ENCODE data around the gene MVB12B. TPM values are rescaled to one million over a fixed set of nuclear protein-coding genes. Genes with fewer than 3 reads are reported as not detected.
A peak's percentile ranks its signal among the peaks of the same experiment; 100 is the strongest.

Gene MVB12B
- total RNA-seq, 1 donor from 2014 or later: 20.2 TPM

DNA sequence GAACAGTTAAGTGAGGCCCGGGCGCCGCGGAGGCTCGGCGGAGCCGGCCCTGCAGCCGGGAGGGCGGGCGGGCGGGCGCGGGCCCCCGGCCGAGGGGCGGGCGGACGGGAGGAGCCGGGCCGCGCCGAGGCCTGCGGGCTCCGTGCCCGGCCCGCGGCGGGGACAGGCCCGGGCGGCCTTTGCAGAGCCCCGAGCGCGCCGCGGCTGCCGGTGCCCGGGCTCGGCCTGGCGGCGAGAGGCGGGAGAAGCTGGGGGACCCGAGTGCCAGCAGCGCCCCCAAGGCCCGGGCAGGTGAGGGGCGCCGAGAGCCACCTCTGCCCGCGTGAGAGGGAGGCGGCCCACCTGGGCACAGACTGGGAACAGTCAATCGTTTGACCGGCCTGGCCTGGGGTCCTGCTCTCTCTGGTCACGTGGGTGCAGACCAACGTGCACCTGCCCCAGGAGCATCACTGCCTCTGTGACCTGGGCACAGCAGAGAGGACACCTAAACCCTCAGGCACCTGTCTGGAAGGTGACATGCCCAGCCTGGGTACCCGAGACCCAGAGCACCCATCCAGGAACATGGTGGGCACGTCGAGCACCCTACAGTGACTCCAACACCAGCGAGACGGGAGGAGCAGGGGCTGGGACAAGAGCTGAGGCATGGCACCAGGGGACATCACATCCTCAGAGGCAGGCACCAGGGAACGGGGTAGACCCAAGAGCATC is 531 bp downstream of the MVB12B start:
- TF ChIP-seq CTCF (IDR thresholded peaks at IDR 0.05): no peak
- peak overlapping the region; percentile 67 for H3K4me3 Mint-ChIP-seq (ENCODE audit: unreplicated experiment)
- H3K27ac Mint-ChIP-seq (ENCODE audit: unreplicated experiment): peak overlapping the region; percentile 68
- H3K27me3 Mint-ChIP-seq (ENCODE audit: unreplicated experiment): no peaks in the 10 kb centered on the region
- no peak for DNase-seq (ENCODE audit: extremely low spot score, unreplicated experiment)
- H3K36me3 Mint-ChIP-seq (ENCODE audit: unreplicated experiment): peaks cover 8% of the 10 kb centered on the region
- H3K4me1 Mint-ChIP-seq (ENCODE audit: unreplicated experiment): peaks cover 37% of the 10 kb centered on the region
- peaks cover 7% of the 10 kb centered on the region for H3K9me3 Mint-ChIP-seq (ENCODE audit: unreplicated experiment)

- no peak for TF ChIP-seq CTCF (IDR thresholded peaks at IDR 0.05)
- DNase-seq (ENCODE audit: extremely low spot score, unreplicated experiment): no peak
- H3K36me3 Mint-ChIP-seq (ENCODE audit: unreplicated experiment): peaks cover 8% of the 10 kb centered on the region
- H3K27me3 Mint-ChIP-seq (ENCODE audit: unreplicated experiment): no peaks in the 10 kb centered on the region
- H3K9me3 Mint-ChIP-seq (ENCODE audit: unreplicated experiment): peaks cover 7% of the 10 kb centered on the region
- H3K4me3 Mint-ChIP-seq (ENCODE audit: unreplicated experiment): peak overlapping the region; percentile 67
- H3K4me1 Mint-ChIP-seq (ENCODE audit: unreplicated experiment): peaks cover 43% of the 10 kb centered on the region
- H3K27ac Mint-ChIP-seq (ENCODE audit: unreplicated experiment): peak overlapping the region; percentile 68
Observed at GRCh38 chr9:126327714-126328185, 1.1 kb downstream of the MVB12B start.

DNA sequence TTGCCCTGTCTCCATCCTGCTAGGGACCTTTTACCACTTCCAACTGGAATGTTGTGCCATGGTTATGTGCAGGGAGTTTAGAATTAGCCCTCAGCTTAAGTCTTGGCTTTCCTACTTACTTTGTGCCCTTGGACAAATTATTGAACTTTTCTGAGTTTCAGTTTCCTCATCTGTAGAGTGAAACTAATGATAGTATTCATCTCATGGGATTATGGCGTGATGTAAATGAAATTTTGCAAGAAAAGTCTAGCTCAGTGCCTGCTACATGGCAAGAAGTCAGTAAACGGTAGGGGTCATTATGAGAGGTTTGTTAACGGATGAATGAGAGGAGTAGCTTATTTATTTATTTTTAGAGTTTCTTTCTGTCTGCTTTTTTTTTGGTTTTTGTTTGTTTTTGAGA is 1.8 kb downstream of the MVB12B start:
- H3K27ac Mint-ChIP-seq (ENCODE audit: unreplicated experiment): no peak overlapping the region
- H3K27me3 Mint-ChIP-seq (ENCODE audit: unreplicated experiment): no peaks in the 10 kb centered on the region
- no peak for DNase-seq (ENCODE audit: extremely low spot score, unreplicated experiment)
- H3K9me3 Mint-ChIP-seq (ENCODE audit: unreplicated experiment): peaks cover 7% of the 10 kb centered on the region
- peaks cover 45% of the 10 kb centered on the region for H3K4me1 Mint-ChIP-seq (ENCODE audit: unreplicated experiment)
- H3K36me3 Mint-ChIP-seq (ENCODE audit: unreplicated experiment): peaks cover 8% of the 10 kb centered on the region
- TF ChIP-seq CTCF (IDR thresholded peaks at IDR 0.05): no peak
- H3K4me3 Mint-ChIP-seq (ENCODE audit: unreplicated experiment): peak overlapping the region; percentile 67

DNA sequence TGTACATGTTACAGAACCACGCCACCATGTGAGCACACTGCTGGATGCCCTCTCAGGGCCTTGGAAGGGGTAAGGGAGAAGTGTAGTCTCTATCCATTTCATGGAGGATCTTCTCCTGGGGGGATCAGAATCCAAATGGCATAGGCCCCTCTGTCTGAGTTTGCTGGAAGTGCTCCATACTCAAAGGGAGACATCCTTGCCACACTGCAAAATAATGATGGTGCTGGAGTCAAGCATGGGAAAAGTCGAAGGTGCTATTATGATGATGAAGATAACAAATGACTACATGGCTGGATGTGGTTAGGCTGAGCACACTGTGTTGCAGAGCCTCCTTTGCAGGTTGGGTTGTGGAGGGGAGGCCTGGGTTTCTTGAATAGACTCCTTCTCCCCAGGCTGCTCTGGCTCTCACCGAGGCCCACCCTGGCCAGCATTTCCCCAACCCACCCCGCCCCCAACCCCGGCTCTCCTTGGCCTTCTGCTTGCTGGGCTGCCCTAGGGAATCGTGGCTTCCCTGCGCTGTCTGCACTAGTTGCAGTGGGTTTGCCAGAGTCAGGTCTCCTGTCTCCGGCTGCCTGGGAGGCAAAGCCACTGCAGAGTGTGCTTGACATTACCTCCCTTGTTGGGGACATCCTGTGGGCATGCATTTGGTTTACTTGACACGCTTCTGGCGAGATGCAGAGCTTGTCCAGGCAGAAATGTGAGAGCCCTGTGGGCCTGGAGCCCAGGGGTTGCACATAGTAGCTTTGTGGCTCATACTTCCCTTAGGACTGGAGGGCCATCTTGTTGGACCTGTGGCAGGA is 3.0 kb downstream of the MVB12B start:
- H3K4me3 Mint-ChIP-seq (ENCODE audit: unreplicated experiment): no peak overlapping the region
- no peaks in the 10 kb centered on the region for H3K9me3 Mint-ChIP-seq (ENCODE audit: unreplicated experiment)
- DNase-seq (ENCODE audit: extremely low spot score, unreplicated experiment): peak; percentile 62
- peaks cover 8% of the 10 kb centered on the region for H3K36me3 Mint-ChIP-seq (ENCODE audit: unreplicated experiment)
- H3K27ac Mint-ChIP-seq (ENCODE audit: unreplicated experiment): no peak overlapping the region
- no peaks in the 10 kb centered on the region for H3K27me3 Mint-ChIP-seq (ENCODE audit: unreplicated experiment)
- H3K4me1 Mint-ChIP-seq (ENCODE audit: unreplicated experiment): peaks cover 55% of the 10 kb centered on the region
- no peak for TF ChIP-seq CTCF (IDR thresholded peaks at IDR 0.05)

- Mint-ChIP-seq H3K4me1 (ENCODE audit: unreplicated experiment) (peaks cover 63% of the 10 kb centered on the region), H3K27me3 (ENCODE audit: unreplicated experiment) (no peaks in the 10 kb centered on the region), H3K36me3 (ENCODE audit: unreplicated experiment) (peaks cover 8% of the 10 kb centered on the region), H3K9me3 (ENCODE audit: unreplicated experiment) (no peaks in the 10 kb centered on the region), H3K27ac (ENCODE audit: unreplicated experiment) (no peak overlapping the region), H3K4me3 (ENCODE audit: unreplicated experiment) (no peak overlapping the region)
- peak; percentile 8 for DNase-seq (ENCODE audit: extremely low spot score, unreplicated experiment)
- no peak for TF ChIP-seq CTCF (IDR thresholded peaks at IDR 0.05)
Observed at GRCh38 chr9:126330536-126330935, 3.9 kb downstream of the MVB12B start.

Measured in osteocyte (in vitro differentiated cells).